GM10248 (cell line): ENCODE measurements around the gene NUDCD3.

Experiments
- CTCF ChIA-PET: fragments of 300-600 bp; sonication (Branson Sonifier 250); formaldehyde crosslinking; extraction: SDS; loops from one replicate; lab custom pipeline; 2021; ENCODE audit warnings: antibody characterized with exemption; lab: Yijun Ruan, JAX
- POLR2A ChIA-PET: fragments of 350-650 bp; sonication (Branson Sonifier 250); formaldehyde crosslinking; extraction: SDS; loops from one replicate; lab custom pipeline; 2020; ENCODE audit warnings: antibody characterized with exemption; lab: Yijun Ruan, JAX
- DNase-seq: peaks from one replicate; pipeline ENCODE4 v3.0.0; 2012; ENCODE audit errors: extremely low spot score
- TF ChIP-seq, protein P1 (sequence below): IDR thresholded peaks from 2 replicates; pipeline ENCODE4 v1.5.1; 2012; ENCODE audit warnings: mild to moderate bottlenecking, low read depth; ENCODE audit errors: extremely low read depth, missing control alignments, control extremely low read depth

NUDCD3 gene

DNA sequence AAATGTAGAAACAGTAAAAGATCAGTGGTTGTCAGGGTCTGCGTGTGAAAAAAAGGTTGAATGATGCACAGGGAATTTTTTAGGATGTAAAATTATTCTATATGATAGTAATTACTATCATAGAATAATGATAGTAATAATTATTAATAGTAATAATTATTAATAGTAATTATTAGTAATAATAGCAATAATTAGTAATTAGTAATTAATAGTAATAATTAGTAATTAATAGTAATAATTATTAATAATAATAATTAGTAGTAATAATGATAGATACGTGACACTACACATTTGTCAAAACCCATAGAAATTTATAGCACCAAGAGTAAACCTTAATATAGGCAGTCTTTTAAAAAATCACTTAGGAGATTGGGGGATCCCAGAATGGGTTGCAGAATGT lies 4.5 kb upstream of the NUDCD3 start:
- no peak for DNase-seq
- POLR2A ChIA-PET: no interaction called here

DNA sequence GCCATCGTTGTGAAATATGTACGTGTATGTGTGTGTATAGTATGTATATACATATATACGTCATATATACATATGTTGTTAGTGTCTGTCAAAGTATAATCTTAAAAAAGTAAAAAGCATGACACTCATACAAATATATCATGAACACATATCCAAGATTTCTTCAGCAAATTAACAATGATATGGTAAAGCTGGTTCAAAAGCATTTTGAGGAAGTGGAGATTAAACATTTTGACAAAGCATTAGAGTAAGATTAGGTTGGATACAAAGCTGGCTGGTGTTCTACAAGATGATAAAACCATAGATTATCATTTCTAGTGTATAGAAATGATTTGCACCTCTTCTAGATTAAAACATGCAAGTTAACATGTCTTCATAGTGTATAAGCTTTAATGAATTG lies 771 bp upstream of the NUDCD3 start:
- DNase-seq: no peak
- ChIA-PET POLR2A (no interaction called here), CTCF (interaction anchor here (0.7 to 2.9 kb wide), 11 partner anchors 8 to 472 kb away, joined by 3 to 10 read pairs (median 4); no protein-coding TSS in a partner anchor)
- TF ChIP-seq, protein P1, sequence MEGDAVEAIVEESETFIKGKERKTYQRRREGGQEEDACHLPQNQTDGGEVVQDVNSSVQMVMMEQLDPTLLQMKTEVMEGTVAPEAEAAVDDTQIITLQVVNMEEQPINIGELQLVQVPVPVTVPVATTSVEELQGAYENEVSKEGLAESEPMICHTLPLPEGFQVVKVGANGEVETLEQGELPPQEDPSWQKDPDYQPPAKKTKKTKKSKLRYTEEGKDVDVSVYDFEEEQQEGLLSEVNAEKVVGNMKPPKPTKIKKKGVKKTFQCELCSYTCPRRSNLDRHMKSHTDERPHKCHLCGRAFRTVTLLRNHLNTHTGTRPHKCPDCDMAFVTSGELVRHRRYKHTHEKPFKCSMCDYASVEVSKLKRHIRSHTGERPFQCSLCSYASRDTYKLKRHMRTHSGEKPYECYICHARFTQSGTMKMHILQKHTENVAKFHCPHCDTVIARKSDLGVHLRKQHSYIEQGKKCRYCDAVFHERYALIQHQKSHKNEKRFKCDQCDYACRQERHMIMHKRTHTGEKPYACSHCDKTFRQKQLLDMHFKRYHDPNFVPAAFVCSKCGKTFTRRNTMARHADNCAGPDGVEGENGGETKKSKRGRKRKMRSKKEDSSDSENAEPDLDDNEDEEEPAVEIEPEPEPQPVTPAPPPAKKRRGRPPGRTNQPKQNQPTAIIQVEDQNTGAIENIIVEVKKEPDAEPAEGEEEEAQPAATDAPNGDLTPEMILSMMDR: no peak

More for the DNA sequence above, 4.5 kb upstream of the NUDCD3 start:
- CTCF ChIA-PET: no interaction called here
- TF ChIP-seq, protein P1: no peak

DNA sequence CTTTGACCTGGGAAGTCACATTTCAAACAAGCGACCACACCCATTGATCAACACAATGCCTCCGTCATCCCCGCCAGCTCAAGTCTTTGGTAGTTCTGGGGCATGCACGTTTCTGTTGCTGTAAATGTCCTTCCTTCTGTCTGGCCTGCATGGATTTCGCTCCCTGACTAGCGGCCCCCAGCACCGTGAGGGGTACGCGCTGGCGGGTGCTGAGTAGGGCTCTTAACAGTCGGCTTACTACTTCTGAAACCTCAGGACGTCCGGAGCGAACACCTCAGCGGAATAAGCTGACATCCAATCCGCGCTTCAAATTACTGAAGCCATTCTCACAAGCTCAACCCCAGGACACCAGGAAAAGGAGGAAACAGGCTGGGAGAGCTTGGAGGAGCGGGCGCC lies 505 bp downstream of the NUDCD3 start:
- CTCF ChIA-PET: interaction anchor here (0.9 to 2.9 kb wide), 11 partner anchors 9 to 511 kb away, joined by 3 to 10 read pairs (median 3); partner anchors contain the start of gene YKT6
- DNase-seq: no peak

DNA sequence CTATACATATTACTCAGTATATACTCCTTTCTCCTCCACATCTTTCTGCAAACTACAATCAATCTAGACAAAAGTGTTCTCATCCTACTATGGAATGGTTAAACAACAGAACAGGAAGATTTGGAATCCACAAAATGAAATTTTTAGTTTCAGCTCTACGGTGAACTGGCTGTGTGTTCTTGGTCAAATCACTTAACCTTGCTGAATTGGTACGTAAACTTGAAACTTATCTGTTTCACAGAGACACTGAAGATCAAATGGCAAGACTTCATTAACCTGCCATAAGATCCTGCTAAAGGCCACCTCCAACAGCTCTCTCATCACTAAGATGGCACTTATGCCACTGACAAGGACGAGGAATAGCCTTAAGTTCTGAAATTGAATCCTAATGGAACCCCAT lies 1.5 kb downstream of the NUDCD3 start:
- ChIA-PET CTCF (interaction anchor here (1.1 to 2.9 kb wide), 6 partner anchors 9 to 248 kb away, joined by 3 to 10 read pairs (median 6); no protein-coding TSS in a partner anchor), POLR2A (no interaction called here)
- TF ChIP-seq, protein P1: no peak
- no peak for DNase-seq

More for the DNA sequence above, 505 bp downstream of the NUDCD3 start:
- TF ChIP-seq, protein P1: no peak
- POLR2A ChIA-PET: interaction anchor here (1.1 kb wide), 1 partner anchor 48 kb away, joined by 5 read pairs; no protein-coding TSS in a partner anchor

DNA sequence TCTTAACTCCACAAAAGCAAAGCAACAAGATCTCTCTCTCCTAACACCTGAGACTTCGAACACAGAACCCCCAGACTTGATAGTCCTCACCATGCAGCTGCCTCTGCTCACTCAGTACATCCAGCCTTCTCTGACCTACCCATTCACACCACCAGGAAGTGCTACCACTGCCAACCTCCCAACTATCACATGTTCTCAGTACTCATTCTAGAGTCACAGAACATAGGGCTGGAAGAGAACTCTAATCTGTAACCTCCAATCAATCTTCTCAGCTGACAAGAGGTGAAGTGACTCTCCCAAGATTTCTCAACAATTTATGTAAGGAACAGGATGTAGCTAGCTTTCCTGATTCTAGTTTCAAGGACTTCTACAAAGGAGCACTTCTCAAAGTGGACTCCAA lies 3.8 kb downstream of the NUDCD3 start:
- CTCF ChIA-PET: interaction anchor here (1.4 kb wide), 1 partner anchor 11 kb away, joined by 6 read pairs; no protein-coding TSS in a partner anchor
- no peak for DNase-seq
- POLR2A ChIA-PET: no interaction called here
- TF ChIP-seq, protein P1: no peak

DNA sequence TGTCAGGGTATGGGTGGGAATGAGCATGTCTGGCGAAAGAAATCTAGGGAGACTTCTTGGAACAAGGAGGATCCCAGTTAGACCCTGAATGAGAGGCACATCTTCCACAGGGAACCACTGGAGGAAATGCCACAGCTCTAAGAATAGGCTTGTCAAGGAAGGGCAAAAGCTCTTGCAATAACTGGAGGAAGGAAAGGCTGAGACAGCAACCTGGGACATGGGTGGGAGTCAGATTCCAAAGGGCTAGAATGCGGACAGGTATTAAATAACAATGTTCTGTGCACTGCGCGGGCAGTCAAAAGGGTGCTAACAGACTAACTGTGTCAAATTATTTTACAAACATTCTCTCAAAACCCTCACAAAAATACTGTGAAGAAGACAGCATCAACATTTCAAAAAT lies 4.5 kb downstream of the NUDCD3 start:
- TF ChIP-seq, protein P1: no peak
- ChIA-PET CTCF (interaction anchor here (1.0 kb wide), 1 partner anchor 11 kb away, joined by 3 read pairs; no protein-coding TSS in a partner anchor), POLR2A (no interaction called here)
- DNase-seq: no peak
